KG1 (cell line): ENCODE results near the gene ENOX2.
"Not testable (repeated sequence)": the region's sequence is repeated elsewhere in the genome, so short reads cannot be mapped to it uniquely, and the experiment has no call there.

Experiments used
- DNase-seq: peaks from one replicate; lab custom pipeline; 2025; lab: John Stamatoyannopoulos, UW

Gene ENOX2

DNA sequence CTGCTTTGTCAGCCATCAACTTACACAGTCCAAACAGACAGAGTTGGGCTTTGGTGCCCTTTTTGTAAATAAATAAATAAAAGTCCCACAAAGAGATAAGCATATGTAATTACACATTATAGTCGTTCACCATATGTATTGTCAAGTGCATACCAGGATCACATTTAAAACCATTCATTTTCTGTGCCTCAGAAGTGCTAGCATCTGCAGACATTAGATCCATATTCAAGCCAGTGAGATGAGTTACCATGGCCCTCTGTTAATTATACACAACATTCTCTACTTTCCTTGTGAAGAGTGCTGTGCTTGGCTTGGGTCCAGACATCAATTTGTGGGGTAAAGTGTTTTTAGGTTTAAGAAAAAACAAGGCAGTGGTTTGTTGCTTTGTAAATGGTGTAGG is 76.8 kb downstream of the ENOX2 start:
- no peak for DNase-seq

DNA sequence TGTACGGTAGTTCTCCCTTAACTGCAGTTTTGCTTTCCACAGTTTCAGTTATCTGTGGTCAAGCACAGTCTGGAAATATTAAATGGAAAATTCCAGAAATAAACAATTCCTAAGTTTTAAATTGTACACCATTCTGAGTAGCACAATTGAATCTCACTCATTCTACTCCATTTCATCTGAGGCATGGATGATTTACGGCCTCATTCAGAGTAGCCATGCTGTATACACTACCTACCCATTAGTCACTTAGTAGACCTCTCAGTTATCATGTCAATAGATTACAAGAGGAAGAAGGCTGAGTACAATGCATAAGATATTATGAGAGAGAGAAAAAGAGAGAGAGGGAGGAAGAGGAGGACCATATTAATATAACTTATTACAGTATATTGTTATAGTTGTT is 77.5 kb downstream of the ENOX2 start:
- no peak for DNase-seq

DNA sequence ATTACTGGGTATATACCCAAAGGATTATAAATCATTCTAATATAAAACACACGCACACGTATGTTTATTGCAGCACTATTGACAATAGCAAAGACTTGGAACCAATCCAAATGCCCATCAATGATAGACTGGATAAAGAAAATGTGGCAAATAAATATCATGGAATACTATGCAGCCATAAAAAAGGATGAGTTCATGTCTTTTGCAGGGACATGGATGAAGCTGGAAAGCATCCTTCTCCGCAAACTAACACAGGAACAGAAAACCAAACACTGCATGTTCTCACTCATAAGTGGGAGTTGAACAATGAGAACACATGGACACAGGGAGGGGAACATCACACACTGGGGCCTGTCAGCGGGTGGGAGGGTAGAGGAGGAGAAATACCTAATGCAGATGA is 83.6 kb downstream of the ENOX2 start:
- not testable (repeated sequence) for DNase-seq

DNA sequence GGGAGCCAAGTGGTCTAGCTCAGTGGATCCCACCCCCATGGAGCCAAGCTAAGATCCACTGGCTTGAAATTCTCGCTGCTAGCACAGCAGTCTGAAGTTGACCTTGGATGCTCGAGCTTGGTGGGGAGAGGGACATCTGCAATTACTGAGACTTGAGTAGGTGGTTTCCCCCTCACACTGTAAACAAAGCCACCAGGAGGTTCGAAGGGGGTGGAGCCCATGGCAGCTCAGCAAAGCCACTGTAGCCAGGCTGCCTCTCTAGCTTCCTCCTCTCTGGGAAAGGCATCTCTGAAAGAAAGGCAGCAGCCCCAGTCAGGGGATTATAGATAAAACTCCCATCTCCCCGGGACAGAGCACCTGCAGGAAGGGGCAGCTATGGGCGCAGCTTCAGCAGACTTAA is 89.1 kb downstream of the ENOX2 start:
- not testable (repeated sequence) for DNase-seq

DNA sequence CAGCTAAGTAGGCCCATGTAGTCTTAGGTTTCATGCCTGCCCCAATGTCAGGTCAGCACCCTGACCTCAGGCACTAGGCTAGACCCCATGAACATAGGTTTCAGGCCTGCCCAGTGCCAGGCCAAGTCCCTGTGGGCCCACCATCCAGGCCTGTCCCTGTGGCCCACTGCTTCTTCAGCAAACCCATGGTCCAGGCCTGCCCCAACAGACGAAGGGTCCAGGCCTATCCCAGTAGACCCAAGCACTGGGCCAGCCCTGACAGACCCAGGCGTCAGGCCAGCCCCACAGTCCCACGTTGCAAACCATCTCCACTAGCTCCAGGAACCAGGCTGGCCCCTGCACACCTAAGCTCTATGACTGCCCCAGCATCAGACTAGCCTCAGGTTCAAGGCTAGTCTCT is 92.4 kb downstream of the ENOX2 start:
- no peak for DNase-seq

DNA sequence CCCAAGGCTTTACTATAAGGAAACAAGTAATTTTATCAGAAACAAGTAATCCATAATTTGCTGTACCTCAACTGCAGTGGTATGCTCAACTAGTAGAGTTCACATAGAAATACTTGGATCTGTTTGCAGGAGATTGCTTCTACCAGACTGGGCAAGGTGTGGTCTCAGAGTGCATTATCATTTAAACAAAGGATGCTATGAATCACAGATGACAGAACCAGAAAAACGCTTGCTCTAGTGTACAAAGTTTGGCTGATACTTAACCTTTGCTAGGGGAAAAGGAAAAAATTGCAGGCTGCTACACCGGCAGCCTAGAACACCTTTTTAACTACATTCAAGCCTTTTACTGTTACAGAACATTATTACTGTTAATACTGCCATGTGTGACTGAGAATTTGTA is 97.1 kb downstream of the ENOX2 start:
- DNase-seq = no peak

DNA sequence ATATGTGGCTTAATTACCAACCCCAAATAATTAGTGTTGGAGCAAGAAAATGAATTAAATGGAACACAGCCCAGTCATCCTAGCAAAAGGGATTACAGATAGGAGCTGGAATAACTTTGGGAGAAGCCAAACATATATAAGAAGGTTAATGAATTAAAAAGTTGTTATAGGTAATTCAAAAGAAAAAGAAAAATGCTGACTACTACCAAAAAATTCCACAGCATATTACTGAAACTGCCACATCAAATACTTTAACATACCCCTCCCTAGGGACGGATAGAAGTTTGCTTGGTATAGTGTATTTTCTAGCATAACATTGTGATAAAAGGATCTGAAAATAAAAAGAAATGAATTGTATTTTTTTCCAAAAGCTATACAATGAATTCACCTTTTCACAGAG is 99.5 kb downstream of the ENOX2 start:
- no peak for DNase-seq

DNA sequence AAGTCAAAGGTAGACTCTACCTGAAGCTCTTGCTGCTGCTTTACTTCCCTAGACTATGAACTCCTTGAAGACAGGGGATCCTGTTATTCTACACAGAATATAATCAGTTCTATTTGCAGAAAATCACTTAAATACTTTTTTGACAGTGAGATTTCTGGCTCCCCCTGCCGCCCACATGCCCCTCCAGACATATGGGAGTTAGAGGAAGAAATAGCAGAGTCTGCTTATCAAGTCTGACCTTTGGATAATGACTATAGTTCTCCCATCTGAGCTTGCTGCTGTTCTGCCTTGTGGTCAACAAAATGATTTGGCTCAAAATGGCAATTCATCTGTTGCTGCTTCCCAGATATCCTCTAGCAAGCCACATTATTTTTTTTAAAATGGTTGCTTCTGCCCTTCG is 101.1 kb downstream of the ENOX2 start:
- no peak for DNase-seq

DNA sequence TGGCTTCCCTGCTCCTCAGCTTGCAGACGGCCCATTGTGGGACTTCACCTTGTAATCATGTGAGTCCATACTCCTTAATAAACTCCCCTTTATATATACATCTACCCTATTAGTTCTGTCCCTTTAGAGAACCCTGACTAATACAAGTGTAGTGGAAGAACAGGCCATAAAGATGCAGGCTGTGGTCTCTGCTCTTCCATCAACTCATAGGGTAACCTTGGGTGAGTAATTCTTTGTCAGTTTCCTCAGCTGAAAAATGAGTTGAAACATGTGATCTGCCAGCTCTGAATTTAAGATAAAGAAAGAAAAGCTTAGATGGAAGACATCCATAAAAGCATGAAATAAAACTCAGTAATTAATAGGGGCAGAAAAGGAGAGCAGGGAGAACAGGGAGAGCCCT is 103.6 kb downstream of the ENOX2 start:
- DNase-seq = no peak

DNA sequence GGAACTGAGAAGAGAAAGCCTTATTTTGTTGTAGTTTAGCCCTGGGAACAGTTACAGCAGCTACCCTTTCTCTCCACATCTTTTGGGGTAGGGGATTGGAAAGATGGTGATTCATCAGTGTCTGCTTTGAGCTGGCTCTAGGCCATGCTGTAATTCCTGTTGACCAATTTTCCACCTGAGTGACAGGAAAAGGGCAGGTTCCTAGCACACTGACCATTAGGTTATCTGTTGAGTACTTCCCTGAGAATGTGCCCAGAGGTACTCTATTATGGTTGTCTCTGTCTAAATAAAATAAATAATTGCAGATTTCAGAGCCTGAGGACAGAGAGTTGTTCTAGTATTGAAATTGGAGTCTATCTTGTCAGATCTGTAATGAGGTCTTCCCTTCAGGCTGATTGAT is 109.0 kb downstream of the ENOX2 start:
- DNase-seq = no peak

DNA sequence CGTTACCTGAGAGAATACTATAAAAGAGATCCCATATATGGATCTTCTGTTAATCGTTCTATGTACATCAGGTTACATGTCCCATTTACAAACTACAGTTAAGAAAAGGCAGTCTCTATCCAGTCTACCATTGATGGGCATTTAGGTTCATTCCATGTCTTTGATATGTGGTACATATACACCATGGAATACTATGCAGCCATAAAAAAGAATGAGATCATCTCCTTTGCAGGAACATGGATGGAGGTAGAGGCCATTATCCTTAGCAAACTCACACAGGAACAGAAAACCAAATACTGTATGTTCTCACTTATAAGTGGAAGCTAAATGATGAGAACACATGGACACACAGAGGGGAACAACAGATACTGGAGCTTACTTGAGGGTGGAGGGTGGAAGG is 111.1 kb downstream of the ENOX2 start:
- not testable (repeated sequence) for DNase-seq

DNA sequence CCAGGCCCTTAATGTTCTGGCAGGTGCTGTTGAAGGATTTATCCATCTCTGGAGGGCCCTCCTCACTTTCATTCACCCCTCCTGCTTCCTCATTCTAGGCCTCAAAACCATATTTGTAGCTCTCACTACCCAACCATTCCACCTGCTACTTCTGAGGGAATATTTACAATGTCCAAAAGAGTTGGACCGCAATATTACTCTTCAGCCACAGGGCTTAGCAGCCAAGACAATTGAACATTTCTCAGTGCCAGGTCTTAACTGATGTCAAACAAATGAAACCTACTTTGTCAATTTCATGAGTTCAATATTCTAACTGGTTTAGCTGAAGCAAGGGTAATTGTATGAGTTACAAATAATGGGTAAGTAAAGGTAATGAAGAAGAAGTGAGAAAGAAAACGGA is 113.2 kb downstream of the ENOX2 start:
- no peak for DNase-seq

DNA sequence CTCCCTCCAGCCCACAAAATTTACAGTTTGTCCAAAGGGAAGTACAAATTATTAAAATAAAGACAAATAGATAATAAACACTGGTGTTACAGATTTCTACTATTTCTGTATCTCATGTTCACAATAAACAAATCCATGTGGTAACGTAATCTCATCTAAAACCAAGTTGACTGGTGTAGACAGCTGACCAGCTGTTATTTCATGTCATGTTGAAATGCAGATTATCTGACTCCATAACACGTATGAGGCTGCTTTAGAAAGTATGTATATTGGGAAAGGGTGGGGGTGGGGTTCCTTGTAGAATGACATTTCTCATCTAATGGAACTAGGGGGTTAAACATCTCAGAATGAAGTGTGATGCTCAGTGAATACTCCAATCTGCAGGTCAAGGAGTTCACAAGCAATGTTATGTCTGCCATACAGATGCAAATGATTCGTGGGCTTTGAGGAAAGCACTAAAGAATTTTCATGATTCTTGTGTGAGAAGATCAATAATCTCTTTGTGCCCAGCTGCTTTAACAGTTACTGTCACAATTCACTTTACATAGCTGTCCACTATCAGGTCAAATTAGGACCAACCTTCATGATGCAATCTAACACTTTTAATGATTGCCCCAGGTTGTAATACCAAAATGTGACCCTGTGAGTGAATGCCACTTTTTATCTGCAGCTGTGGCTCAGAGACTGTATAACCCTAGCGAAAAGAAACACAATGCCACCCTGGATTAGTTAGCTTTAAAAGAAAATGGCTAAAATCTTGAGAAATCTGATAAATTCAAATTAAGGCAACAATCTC is 114.0 kb downstream of the ENOX2 start:
- no peak for DNase-seq

DNA sequence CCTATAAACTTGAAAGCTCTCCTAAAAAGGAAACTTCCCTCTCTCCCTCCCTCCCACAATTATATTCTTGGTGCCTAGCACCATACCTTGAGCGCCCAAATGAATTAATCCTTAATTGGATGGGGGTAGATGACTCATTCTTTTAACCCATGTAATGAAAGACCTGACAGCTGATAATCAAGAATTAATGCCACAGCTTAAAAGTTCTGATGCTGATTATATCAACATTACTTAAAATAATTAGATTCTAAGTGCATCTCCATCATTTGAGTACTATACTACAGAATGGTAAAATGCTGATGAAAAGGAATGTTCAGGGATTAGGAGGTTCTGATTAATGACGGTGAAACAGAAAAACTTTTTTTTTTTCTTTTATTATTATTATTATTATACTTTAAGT is 117.0 kb downstream of the ENOX2 start:
- DNase-seq = no peak

DNA sequence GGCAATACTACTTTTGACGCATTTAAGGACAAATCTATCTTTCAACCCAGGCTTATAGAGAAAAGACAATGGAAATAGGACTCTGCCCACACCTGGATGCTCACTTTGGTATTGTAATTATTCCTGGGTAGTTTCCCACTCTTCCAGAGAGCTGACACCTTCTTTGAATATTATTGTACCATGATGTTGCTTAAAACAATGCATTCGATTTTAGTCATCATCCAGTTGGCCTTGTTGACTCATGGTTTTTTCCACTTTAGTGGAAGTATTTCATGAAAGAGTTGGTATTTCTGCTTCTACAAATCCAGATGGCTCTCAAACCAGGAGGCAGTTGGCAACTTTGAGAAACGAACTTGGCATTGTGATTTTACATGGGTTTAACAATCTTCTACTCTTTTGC is 124.2 kb downstream of the ENOX2 start:
- no peak for DNase-seq

DNA sequence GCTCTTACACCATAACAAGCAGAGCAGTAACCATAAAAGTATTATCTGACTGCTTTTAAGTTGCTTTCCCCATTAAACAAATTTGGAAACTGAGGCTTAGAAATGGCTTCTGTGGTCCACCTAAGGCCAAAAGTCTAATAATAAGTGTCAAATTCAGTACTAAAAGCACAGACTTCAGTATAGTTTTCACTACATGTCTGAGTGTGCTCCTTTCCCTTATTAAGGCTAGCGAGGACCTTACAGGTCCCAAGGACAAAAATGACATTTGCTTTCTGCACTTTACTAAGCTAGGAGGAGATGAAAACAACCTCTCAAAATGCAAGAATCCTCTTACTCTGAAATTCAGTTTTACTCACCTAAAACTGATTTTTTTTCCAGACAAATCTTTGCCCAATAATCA is 127.2 kb downstream of the ENOX2 start:
- DNase-seq = no peak

DNA sequence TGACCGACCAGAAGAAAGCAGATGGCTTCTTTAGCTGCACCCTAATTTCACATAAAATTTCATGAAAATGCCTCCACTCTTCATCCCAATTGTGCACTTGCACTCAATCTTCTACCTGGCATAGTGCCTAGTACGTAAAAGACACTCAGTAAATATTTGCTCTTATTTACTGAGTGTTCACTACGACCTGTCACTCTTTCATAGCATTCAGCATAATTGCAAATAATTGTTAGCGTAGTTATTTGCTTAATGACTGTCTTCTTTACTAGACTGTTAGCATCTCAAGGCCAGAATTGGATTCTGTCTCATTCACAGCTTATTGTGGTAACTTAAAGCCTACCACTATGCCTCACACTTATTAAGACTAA is 130.2 kb downstream of the ENOX2 start:
- DNase-seq = no peak

DNA sequence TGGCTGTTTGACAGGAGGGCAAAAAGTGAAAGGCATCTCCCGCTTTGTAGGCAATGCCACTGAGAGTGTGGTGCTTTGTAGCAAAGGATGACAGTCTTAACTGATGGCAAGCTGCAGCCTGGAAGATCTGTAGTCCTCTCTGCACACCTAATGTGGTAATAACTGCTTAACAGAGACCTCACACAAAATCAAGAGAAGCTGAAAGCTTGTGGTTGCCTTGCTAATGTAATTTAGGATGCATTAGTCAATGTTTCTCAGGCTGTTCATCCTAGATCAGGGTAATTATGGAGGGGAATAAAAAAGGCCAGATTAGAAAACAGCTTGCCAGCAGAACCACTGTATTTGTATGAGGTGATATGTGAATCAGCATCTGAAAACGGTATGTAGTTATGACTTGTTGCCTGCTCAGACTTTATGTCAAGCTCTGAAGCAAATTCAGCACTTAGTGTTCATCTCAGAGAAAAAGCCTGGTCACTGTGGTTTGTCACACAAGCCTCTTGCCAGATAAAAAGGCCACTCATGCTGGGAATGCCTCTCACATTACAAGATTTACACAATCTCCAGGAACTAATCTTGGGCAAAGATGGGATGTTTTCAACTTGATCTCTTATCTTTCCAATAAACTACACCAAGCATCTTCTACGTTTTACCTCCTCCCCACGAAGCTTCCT is 130.8 kb downstream of the ENOX2 start:
- DNase-seq = no peak

DNA sequence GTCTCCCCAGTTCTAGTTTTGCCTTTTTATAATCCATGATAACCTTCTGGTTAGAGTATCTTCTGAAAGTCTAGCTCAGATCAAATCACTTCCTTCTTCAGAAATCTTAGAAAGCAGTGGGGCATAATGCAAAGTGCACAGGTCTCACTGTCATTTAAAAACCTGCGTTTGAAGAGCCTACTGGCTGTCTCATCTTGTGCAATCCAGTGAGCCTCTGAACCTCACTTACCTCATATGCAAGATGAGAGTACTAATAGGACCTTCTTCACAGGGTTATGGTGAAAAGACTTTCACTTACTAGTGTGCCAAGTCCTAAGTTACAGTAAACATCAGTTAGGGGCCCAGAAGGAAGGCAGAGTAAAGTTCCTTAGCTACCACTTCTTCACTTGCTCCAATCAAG is 131.4 kb downstream of the ENOX2 start:
- DNase-seq = no peak

DNA sequence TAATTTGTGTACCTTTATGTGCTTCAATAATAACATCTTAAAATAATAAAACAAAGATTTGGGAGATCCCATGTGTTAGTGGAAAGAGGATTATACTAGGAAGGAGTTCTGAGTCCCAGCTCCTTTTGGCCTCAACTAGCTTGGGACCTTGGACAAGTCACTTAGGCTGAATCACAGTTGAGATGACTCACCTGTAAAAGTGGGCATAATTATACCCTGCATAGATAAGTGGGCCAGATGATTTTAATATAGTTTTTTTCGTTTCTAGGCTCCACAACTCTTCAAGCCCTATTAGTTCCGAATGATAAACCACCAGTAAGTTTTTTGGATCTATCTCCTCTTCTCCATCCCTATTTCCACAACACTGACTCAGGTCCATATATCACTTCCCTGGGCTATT is 131.8 kb downstream of the ENOX2 start:
- no peak for DNase-seq

DNA sequence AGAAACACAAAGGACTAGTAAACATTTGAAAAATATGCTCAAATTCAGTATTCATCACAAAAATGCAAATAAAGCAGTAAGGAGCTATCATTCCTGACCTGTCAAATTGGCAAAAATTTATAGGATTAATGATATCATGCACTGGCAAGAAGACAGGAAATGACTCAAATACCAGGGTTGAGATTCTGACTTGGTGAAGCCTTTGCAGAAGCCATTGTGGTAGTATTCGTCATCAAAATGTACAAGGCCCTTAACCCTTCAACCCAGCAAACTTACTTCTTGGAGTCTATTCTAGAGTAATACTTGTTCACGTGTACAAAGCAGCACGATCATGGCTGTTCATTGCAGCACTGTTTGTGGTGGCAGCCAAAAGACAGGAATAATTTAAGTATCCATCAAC is 132.4 kb downstream of the ENOX2 start:
- no peak for DNase-seq

DNA sequence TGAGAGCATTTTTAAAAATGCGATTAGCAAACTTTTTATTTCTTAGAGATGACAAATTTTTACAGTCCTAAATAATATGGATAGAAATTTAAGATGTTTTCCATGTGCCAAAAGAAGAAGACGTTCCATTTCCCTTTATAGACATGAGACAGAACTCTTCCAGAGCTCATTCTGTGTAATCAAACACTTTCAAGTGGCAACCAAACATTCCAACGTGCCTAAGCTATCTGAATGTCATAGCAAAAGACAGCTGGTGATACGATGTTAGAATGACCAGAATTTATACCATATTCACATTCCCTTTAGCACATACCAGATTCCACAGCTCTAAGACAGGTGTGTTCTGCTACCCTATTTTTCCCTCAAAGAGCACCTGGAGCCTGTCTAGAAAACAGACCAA is 133.2 kb downstream of the ENOX2 start:
- no peak for DNase-seq

DNA sequence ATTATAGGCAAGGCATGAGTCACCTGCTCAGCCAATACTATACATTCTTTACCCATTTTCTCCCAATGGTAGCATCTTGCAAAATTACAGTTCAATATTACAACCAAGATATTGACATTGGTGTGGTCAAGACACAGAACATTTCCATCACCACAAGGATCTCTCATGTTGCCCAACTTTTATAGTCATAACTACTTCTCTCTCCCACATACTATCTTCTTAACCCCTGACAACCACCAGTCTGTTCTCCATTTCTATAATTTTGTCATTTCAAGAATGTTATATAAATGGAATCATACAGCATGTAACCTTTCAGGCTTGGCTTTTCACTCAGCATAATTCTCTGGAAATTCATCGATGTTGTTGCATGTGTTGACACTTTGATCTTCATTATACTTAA is 144.9 kb downstream of the ENOX2 start:
- DNase-seq = no peak

DNA sequence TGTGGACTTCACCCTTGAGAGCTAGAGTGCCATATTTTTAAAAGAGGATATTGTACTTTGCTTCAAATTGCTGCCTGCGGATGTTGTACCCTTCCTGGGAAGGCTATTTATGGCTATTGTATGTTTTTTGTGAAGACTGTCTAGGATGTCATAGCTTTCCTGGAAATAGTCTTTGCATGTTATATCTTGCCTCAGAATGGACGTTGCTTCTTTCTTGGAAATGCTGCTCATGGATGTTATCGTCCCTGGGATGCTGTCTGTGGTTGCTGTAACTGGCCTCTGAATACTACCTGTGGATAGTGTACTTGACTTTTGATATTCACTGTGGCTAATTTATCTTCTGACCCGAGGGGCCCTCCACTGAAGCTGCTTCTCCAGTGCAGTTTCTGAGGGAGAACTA is 146.8 kb downstream of the ENOX2 start:
- no peak for DNase-seq
